ENCODE measurements around the gene CISD2. TPM values are rescaled to one million over a fixed set of nuclear protein-coding genes. Genes with fewer than 3 reads are reported as not detected.
"Not testable (repeated sequence)": the region's sequence is repeated elsewhere in the genome, so short reads cannot be mapped to it uniquely, and the experiment has no call there.

Gene CISD2
- total RNA-seq, 1 donor from 2014 or later, result 22.7 TPM

GRCh38 chr4:102871772-102872171 is 3.0 kb downstream of the CISD2 start:
- DNase-seq, result no peak
- H3K4me1 Mint-ChIP-seq (ENCODE audit: low read depth, unreplicated experiment), result no peaks in the 10 kb centered on the region
- no peak for TF ChIP-seq CTCF (IDR thresholded peaks at IDR 0.05; ENCODE audit: partially characterized antibody, unreplicated experiment)
- H3K4me3 Mint-ChIP-seq (ENCODE audit: unreplicated experiment), result no peak overlapping the region
- peaks cover 3% of the 10 kb centered on the region for H3K9me3 Mint-ChIP-seq (ENCODE audit: unreplicated experiment)
- H3K27ac Mint-ChIP-seq (ENCODE audit: unreplicated experiment), result no peak overlapping the region
- peaks cover 2% of the 10 kb centered on the region for H3K36me3 Mint-ChIP-seq (ENCODE audit: unreplicated experiment)
- H3K27me3 Mint-ChIP-seq (ENCODE audit: unreplicated experiment), result no peaks in the 10 kb centered on the region

GRCh38 chr4:102877477-102878106 is 8.8 kb downstream of the CISD2 start:
- not testable (repeated sequence) for H3K27ac Mint-ChIP-seq (ENCODE audit: unreplicated experiment)
- peaks cover 10% of the 10 kb centered on the region for H3K36me3 Mint-ChIP-seq (ENCODE audit: unreplicated experiment)

GRCh38 chr4:102878349-102878748 is 9.6 kb downstream of the CISD2 start:
- H3K4me3 Mint-ChIP-seq (ENCODE audit: unreplicated experiment); H3K27ac Mint-ChIP-seq (ENCODE audit: unreplicated experiment); H3K9me3 Mint-ChIP-seq (ENCODE audit: unreplicated experiment); H3K27me3 Mint-ChIP-seq (ENCODE audit: unreplicated experiment); DNase-seq; H3K4me1 Mint-ChIP-seq (ENCODE audit: low read depth, unreplicated experiment): not testable (repeated sequence)
- peaks cover 10% of the 10 kb centered on the region for H3K36me3 Mint-ChIP-seq (ENCODE audit: unreplicated experiment)

More at GRCh38 chr4:102877477-102878106, 8.8 kb downstream of the CISD2 start:
- H3K9me3 Mint-ChIP-seq (ENCODE audit: unreplicated experiment); H3K4me1 Mint-ChIP-seq (ENCODE audit: low read depth, unreplicated experiment); H3K4me3 Mint-ChIP-seq (ENCODE audit: unreplicated experiment); DNase-seq; H3K27me3 Mint-ChIP-seq (ENCODE audit: unreplicated experiment): not testable (repeated sequence)

GRCh38 chr4:102878901-102879300 is 10.1 kb downstream of the CISD2 start:
- no peak overlapping the region for H3K4me3 Mint-ChIP-seq (ENCODE audit: unreplicated experiment)
- no peaks in the 10 kb centered on the region for H3K4me1 Mint-ChIP-seq (ENCODE audit: low read depth, unreplicated experiment)
- peaks cover 10% of the 10 kb centered on the region for H3K36me3 Mint-ChIP-seq (ENCODE audit: unreplicated experiment)
- no peak overlapping the region for H3K27ac Mint-ChIP-seq (ENCODE audit: unreplicated experiment)
- TF ChIP-seq CTCF (IDR thresholded peaks at IDR 0.05; ENCODE audit: partially characterized antibody, unreplicated experiment), result no peak
- no peak for DNase-seq
- H3K9me3 Mint-ChIP-seq (ENCODE audit: unreplicated experiment), result peaks cover 2% of the 10 kb centered on the region
- H3K27me3 Mint-ChIP-seq (ENCODE audit: unreplicated experiment), result peaks cover 2% of the 10 kb centered on the region

- no peak overlapping the region for H3K27ac Mint-ChIP-seq (ENCODE audit: unreplicated experiment)
- DNase-seq, result no peak
- H3K4me1 Mint-ChIP-seq (ENCODE audit: low read depth, unreplicated experiment), result no peaks in the 10 kb centered on the region
- TF ChIP-seq CTCF (IDR thresholded peaks at IDR 0.05; ENCODE audit: partially characterized antibody, unreplicated experiment), result no peak
- peaks cover 2% of the 10 kb centered on the region for H3K9me3 Mint-ChIP-seq (ENCODE audit: unreplicated experiment)
- peaks cover 2% of the 10 kb centered on the region for H3K27me3 Mint-ChIP-seq (ENCODE audit: unreplicated experiment)
- no peak overlapping the region for H3K4me3 Mint-ChIP-seq (ENCODE audit: unreplicated experiment)
- peaks cover 10% of the 10 kb centered on the region for H3K36me3 Mint-ChIP-seq (ENCODE audit: unreplicated experiment)
Observed at GRCh38 chr4:102881343-102881742, 12.6 kb downstream of the CISD2 start.

GRCh38 chr4:102883278-102883677 is 14.5 kb downstream of the CISD2 start:
- no peak for TF ChIP-seq CTCF (IDR thresholded peaks at IDR 0.05; ENCODE audit: partially characterized antibody, unreplicated experiment)
- Mint-ChIP-seq H3K4me1 (ENCODE audit: low read depth, unreplicated experiment) (no peaks in the 10 kb centered on the region), H3K27ac (ENCODE audit: unreplicated experiment) (no peak overlapping the region), H3K36me3 (ENCODE audit: unreplicated experiment) (peaks cover 3% of the 10 kb centered on the region), H3K9me3 (ENCODE audit: unreplicated experiment) (peaks cover 2% of the 10 kb centered on the region), H3K27me3 (ENCODE audit: unreplicated experiment) (peaks cover 2% of the 10 kb centered on the region), H3K4me3 (ENCODE audit: unreplicated experiment) (no peak overlapping the region)
- no peak for DNase-seq

- not testable (repeated sequence) for DNase-seq; H3K4me3 Mint-ChIP-seq (ENCODE audit: unreplicated experiment); H3K27me3 Mint-ChIP-seq (ENCODE audit: unreplicated experiment); H3K27ac Mint-ChIP-seq (ENCODE audit: unreplicated experiment); H3K4me1 Mint-ChIP-seq (ENCODE audit: low read depth, unreplicated experiment); H3K9me3 Mint-ChIP-seq (ENCODE audit: unreplicated experiment); H3K36me3 Mint-ChIP-seq (ENCODE audit: unreplicated experiment)
Observed at GRCh38 chr4:102888570-102888969, 19.8 kb downstream of the CISD2 start.

- H3K36me3 Mint-ChIP-seq (ENCODE audit: unreplicated experiment); H3K27me3 Mint-ChIP-seq (ENCODE audit: unreplicated experiment): not testable (repeated sequence)
Observed at GRCh38 chr4:102889866-102890265, 21.1 kb downstream of the CISD2 start.

GRCh38 chr4:102896547-102896946 is 27.8 kb downstream of the CISD2 start:
- not testable (repeated sequence) for H3K4me1 Mint-ChIP-seq (ENCODE audit: low read depth, unreplicated experiment); H3K9me3 Mint-ChIP-seq (ENCODE audit: unreplicated experiment); H3K36me3 Mint-ChIP-seq (ENCODE audit: unreplicated experiment); DNase-seq; H3K27me3 Mint-ChIP-seq (ENCODE audit: unreplicated experiment); H3K4me3 Mint-ChIP-seq (ENCODE audit: unreplicated experiment); H3K27ac Mint-ChIP-seq (ENCODE audit: unreplicated experiment)

More at GRCh38 chr4:102889866-102890265, 21.1 kb downstream of the CISD2 start:
- not testable (repeated sequence) for H3K4me1 Mint-ChIP-seq (ENCODE audit: low read depth, unreplicated experiment); H3K9me3 Mint-ChIP-seq (ENCODE audit: unreplicated experiment); DNase-seq; H3K4me3 Mint-ChIP-seq (ENCODE audit: unreplicated experiment); H3K27ac Mint-ChIP-seq (ENCODE audit: unreplicated experiment)

Measured in glutamatergic neuron (in vitro differentiated cells).